Anterior cingulate cortex (tissue), 58 donors: ENCODE data around the gene CRIM1.
A peak's percentile ranks its signal among the peaks of the same experiment; 100 is the strongest.

Experiments
- DNase-seq, 58 donors: peaks; one replicate each; lab custom pipeline; 2025; lab: John Stamatoyannopoulos, UW

Gene CRIM1

GRCh38 chr2:36416370-36417165, 61.0 kb downstream of the CRIM1 start:
- peak in 1 of 58 donors; percentile 8 for DNase-seq

GRCh38 chr2:36420569-36421181, 65.1 kb downstream of the CRIM1 start:
- DNase-seq = no peak

- no peak for DNase-seq
Measured at GRCh38 chr2:36421379-36421778, 65.8 kb downstream of the CRIM1 start.

GRCh38 chr2:36423172-36423571, 67.6 kb downstream of the CRIM1 start:
- no peak for DNase-seq

DNA sequence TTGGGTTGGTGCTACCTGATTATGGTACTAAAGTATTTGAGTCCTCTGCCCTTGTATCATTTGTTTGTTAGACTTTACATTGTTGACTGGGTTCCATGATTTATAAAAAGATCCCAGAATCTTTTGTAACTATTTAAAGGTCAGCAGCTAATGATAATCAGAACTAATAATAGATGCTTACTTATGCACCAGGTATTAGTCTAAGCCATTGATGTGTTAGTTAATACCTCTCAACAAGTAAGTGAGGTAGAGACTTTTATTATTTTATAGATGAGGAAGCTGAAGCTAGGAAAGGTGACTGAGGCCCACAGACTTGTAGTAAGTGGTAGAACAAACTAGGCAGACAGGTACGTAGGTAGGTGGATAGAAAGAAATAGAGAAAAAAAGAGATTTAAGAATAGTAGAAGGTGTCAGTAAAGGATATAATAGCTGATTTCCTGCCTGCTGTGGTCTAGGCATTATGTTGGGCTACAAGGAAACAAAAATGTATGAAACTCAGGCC, 68.1 kb downstream of the CRIM1 start:
- DNase-seq = no peak

- no peak for DNase-seq
Measured at GRCh38 chr2:36425608-36426355, 70.2 kb downstream of the CRIM1 start.

DNA sequence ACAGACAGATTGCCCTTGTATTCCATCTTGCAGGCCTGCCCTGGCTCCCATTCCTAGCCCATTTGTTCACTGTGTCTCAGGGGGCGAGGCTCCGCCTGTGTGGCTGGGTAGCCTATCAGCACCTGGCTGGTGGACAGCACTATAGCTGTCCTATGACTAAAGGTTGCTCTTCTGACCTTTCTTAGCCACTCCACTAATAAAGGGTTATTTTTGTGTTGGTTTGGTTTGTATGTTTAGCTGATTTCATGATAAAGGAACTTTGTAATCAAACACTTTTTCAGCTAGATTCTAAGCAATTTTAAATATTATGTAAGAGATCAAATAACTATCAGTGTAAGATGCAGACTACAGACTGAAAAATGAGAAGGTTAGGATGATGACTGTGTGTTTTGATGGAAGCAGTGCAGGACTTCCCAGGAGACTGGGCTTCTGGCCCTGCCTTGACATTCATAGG, 72.2 kb downstream of the CRIM1 start:
- DNase-seq = no peak

- no peak for DNase-seq
Measured at GRCh38 chr2:36430549-36430948, 75.0 kb downstream of the CRIM1 start.

- no peak for DNase-seq
Measured at GRCh38 chr2:36432479-36432878, 76.9 kb downstream of the CRIM1 start.

- peak in 14 of 58 donors; percentile 10 to 64 (median 18) for DNase-seq
Measured at GRCh38 chr2:36433311-36434217, 78.0 kb downstream of the CRIM1 start.

GRCh38 chr2:36438449-36438977, 82.9 kb downstream of the CRIM1 start:
- no peak for DNase-seq

DNA sequence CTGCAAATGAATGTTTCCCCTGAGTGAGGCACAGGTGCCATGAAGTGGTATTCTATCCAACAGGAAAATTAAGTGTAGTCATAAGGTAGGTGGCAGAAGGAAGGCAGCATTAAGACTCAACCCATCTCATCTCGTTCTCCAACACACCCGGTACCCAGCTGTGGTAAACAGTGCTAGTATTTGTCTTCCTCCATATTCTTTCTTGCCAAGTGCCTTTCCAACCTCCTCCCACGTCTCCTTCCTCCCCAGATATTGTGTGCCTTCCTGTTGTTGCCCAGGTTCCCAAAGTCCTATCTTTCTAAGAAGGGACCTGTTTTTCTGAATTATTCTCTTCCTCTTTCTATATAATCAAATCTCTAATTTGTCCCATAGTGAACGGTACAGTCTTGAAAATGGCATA, 83.5 kb downstream of the CRIM1 start:
- DNase-seq = no peak

GRCh38 chr2:36441065-36441625, 85.6 kb downstream of the CRIM1 start:
- DNase-seq = no peak

- DNase-seq = no peak
Measured at GRCh38 chr2:36441816-36442215, 86.2 kb downstream of the CRIM1 start.

- peak in 12 of 58 donors; percentile 1 to 43 (median 16) for DNase-seq
Measured at GRCh38 chr2:36444216-36444936, 88.8 kb downstream of the CRIM1 start.

- DNase-seq = no peak
Measured at GRCh38 chr2:36445185-36445866, 89.7 kb downstream of the CRIM1 start.

DNA sequence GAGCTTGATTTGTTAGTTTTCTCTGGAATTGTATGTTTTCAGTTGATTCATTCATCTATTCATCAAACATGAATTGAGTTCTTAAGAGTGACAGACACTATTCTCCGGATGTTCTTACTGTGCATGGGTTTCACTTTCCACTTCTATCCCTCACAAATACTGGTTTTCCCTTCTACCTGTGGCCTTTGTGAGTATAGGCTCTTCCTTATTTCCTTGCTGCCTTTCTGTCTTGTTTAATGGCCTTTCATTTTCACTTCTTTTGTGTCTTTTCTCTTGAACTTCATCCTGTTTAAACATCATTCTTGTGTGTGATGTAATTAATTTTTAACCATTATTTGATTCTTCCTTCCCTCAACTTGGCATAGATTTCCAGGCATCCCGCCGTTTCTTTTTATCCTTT, 90.7 kb downstream of the CRIM1 start:
- no peak for DNase-seq

DNA sequence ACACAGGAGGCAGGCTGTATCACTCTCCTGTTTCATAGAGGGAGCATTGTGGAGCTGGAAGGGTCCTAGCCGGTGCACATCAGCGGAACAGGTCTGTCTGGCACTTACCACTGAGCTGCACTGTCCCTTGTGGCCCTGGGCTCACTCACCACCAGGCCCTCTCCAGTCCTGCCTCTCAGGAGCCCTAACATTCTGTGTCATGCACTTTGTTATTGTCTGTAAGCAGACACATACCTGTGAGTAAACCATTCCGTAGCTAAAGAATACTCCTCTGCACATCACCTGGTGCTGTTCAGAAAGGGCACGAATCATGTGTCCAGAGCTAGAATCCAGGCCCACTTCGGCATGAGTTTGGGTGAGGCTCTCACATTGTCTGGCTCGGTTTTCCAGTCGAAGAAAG, 93.6 kb downstream of the CRIM1 start:
- no peak for DNase-seq
